ENCODE results near the gene IRX1. TPM values are rescaled to one million over a fixed set of nuclear protein-coding genes. Genes with fewer than 3 reads are reported as not detected.

IRX1 gene
- total RNA-seq, 1 donor from 2014 or later, result 2.9 TPM

DNA sequence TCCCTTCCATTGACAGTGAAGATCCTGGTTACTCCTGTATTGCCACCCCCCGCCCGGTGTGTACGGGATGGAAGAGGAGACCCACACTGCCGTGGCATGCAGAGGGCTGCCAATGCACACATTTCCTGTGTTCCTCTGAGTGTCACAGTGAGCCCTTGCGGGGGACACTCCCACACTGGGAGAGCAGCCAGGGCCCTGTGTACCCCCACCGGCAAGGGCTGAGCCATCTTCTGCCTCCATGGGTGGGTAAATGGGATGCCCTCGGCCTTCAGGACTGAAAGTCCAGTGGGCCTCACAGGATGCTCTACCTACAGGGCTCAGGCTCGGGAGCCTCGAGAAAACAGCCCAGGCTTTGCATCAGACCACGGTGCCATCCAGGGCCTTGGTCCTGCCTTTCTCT lies 18.1 kb downstream of the IRX1 start:
- no peaks in the 10 kb centered on the region for H3K36me3 Mint-ChIP-seq (ENCODE audit: low read depth)
- no peaks in the 10 kb centered on the region for H3K4me1 Mint-ChIP-seq (ENCODE audit: low read depth)
- no peak for DNase-seq (ENCODE audit: low spot score)
- TF ChIP-seq, protein P1, sequence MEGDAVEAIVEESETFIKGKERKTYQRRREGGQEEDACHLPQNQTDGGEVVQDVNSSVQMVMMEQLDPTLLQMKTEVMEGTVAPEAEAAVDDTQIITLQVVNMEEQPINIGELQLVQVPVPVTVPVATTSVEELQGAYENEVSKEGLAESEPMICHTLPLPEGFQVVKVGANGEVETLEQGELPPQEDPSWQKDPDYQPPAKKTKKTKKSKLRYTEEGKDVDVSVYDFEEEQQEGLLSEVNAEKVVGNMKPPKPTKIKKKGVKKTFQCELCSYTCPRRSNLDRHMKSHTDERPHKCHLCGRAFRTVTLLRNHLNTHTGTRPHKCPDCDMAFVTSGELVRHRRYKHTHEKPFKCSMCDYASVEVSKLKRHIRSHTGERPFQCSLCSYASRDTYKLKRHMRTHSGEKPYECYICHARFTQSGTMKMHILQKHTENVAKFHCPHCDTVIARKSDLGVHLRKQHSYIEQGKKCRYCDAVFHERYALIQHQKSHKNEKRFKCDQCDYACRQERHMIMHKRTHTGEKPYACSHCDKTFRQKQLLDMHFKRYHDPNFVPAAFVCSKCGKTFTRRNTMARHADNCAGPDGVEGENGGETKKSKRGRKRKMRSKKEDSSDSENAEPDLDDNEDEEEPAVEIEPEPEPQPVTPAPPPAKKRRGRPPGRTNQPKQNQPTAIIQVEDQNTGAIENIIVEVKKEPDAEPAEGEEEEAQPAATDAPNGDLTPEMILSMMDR (IDR thresholded peaks at IDR 0.05), result no peak
- no peaks in the 10 kb centered on the region for H3K27me3 Mint-ChIP-seq (ENCODE audit: low read depth)
- H3K9me3 Mint-ChIP-seq (ENCODE audit: low read depth), result no peaks in the 10 kb centered on the region
- H3K27ac Mint-ChIP-seq (ENCODE audit: unreplicated experiment), result no peak overlapping the region
- H3K4me3 Mint-ChIP-seq (ENCODE audit: unreplicated experiment), result no peak overlapping the region

DNA sequence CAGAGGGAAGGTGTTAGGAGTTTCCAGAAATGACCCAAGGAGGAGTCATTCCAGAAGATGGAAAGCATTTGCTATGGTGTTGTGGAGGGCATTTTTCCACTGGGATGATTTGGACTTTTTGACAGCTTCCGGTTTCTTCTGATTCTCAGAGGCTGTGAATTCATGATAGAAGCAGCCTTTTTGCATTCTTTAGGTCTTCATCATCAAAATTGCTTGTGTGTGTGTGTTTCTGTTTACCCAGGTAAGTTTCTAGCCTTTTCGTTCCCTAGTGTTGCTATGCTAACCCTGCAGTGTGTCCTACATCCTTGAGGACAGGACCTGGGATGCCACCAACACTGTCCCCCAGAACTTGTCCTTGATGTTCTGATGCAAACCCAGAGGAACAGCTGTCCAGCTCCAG lies 19.6 kb downstream of the IRX1 start:
- DNase-seq (ENCODE audit: low spot score), result no peak
- H3K9me3 Mint-ChIP-seq (ENCODE audit: low read depth), result no peaks in the 10 kb centered on the region
- TF ChIP-seq, protein P1 (IDR thresholded peaks at IDR 0.05), result no peak
- no peak overlapping the region for H3K4me3 Mint-ChIP-seq (ENCODE audit: unreplicated experiment)
- H3K27me3 Mint-ChIP-seq (ENCODE audit: low read depth), result no peaks in the 10 kb centered on the region
- no peak overlapping the region for H3K27ac Mint-ChIP-seq (ENCODE audit: unreplicated experiment)
- H3K4me1 Mint-ChIP-seq (ENCODE audit: low read depth), result no peaks in the 10 kb centered on the region
- H3K36me3 Mint-ChIP-seq (ENCODE audit: low read depth), result no peaks in the 10 kb centered on the region

DNA sequence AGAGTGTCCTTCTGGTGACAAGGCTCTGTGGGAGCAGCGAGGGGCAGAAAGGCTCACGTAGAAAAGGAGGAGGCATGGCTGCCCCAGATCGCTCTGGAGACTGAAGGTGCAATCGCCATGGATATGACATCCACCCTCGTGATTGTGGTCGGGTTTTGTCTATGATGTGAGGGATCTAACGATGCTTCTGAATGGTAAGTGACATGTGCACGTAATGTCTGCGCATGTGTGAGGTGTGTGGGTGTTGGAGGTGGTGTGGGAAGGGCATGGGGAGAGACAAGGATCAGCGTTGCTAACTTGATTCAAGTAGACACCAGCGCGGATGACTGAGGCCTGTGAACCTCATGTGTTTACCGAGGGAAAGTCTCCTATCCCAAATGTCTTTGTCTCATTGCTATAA lies 20.2 kb downstream of the IRX1 start:
- H3K27ac Mint-ChIP-seq (ENCODE audit: unreplicated experiment), result no peak overlapping the region
- no peaks in the 10 kb centered on the region for H3K9me3 Mint-ChIP-seq (ENCODE audit: low read depth)
- H3K27me3 Mint-ChIP-seq (ENCODE audit: low read depth), result no peaks in the 10 kb centered on the region

DNA sequence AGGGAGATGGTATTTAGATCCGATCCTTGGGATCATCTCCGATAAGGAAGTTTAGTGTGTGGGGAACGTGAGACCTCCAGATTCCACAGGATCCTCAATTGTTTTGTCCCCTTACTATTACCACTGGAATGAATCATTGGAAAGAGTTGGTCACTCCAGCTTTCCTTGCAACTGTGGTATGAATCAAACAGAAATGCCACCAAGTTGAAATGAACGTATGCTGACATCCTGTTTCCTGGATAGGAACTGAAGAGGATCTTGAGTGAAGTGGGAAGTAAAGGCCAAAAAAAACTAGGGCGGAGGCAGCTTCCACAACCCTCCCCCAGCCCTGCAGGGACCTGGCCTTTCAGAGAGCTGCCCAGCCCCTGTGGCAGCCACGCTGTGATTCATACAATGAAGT lies 23.9 kb downstream of the IRX1 start:
- Mint-ChIP-seq H3K27me3 (ENCODE audit: low read depth) (no peaks in the 10 kb centered on the region), H3K36me3 (ENCODE audit: low read depth) (no peaks in the 10 kb centered on the region), H3K9me3 (ENCODE audit: low read depth) (no peaks in the 10 kb centered on the region), H3K4me3 (ENCODE audit: unreplicated experiment) (no peak overlapping the region), H3K27ac (ENCODE audit: unreplicated experiment) (no peak overlapping the region), H3K4me1 (ENCODE audit: low read depth) (no peaks in the 10 kb centered on the region)
- DNase-seq (ENCODE audit: low spot score), result no peak
- TF ChIP-seq, protein P1 (IDR thresholded peaks at IDR 0.05), result no peak

More for the DNA sequence above, 20.2 kb downstream of the IRX1 start:
- Mint-ChIP-seq H3K4me3 (ENCODE audit: unreplicated experiment) (no peak overlapping the region), H3K4me1 (ENCODE audit: low read depth) (no peaks in the 10 kb centered on the region), H3K36me3 (ENCODE audit: low read depth) (no peaks in the 10 kb centered on the region)
- DNase-seq (ENCODE audit: low spot score), result no peak
- TF ChIP-seq, protein P1 (IDR thresholded peaks at IDR 0.05), result no peak

DNA sequence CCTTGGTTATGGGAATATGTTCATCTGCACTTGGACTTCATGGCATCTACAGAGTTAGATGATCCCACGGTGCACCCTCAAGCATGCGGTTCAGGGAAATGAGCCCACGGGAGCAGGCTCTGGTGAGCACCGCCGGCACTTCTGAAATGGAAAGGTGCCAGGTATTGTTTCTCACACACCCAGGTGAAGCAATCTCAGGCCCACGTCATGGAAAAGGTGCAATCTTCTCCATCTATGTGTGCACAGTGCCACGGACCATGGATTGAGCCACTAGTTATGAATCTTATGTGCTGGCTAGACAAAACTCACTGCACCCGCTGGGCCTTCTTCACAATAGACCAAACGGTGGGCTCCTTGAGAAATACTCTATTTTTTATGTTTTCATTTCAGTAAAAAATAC lies 27.3 kb downstream of the IRX1 start:
- H3K27me3 Mint-ChIP-seq (ENCODE audit: low read depth), result no peaks in the 10 kb centered on the region
- no peaks in the 10 kb centered on the region for H3K36me3 Mint-ChIP-seq (ENCODE audit: low read depth)
- H3K27ac Mint-ChIP-seq (ENCODE audit: unreplicated experiment), result no peak overlapping the region
- no peak overlapping the region for H3K4me3 Mint-ChIP-seq (ENCODE audit: unreplicated experiment)
- TF ChIP-seq, protein P1 (IDR thresholded peaks at IDR 0.05), result no peak
- H3K9me3 Mint-ChIP-seq (ENCODE audit: low read depth), result peaks cover 10% of the 10 kb centered on the region
- DNase-seq (ENCODE audit: low spot score), result no peak
- H3K4me1 Mint-ChIP-seq (ENCODE audit: low read depth), result no peaks in the 10 kb centered on the region
